HepG2 (cell line): Measurements from ENCODE around the gene RECQL5. TPM values are rescaled to one million over a fixed set of nuclear protein-coding genes. Genes with fewer than 3 reads are reported as not detected.

Experiments used
- AGO1 ChIP-seq: fragments of 200-400 bp; formaldehyde crosslinking; IDR thresholded peaks from 2 replicates; pipeline ENCODE4 v1.6.1; 2017; ENCODE audit warnings: mild to moderate bottlenecking, low read depth, low read length, moderate library complexity; ENCODE audit not compliant: poor library complexity, severe bottlenecking
- AKAP8 ChIP-seq: sonication (generic); formaldehyde crosslinking; IDR thresholded peaks from 2 replicates; pipeline ENCODE4 v1.5.1; 2020; ENCODE audit warnings: mild to moderate bottlenecking, missing genetic modification reagents
- ETV6 ChIP-seq: sonication (generic); formaldehyde crosslinking; conservative IDR thresholded peaks from 2 replicates; pipeline ENCODE4 v1.4.0; 2020; ENCODE audit warnings: missing genetic modification reagents
- MEIS1 ChIP-seq: sonication (generic); formaldehyde crosslinking; IDR thresholded peaks from 2 replicates; pipeline ENCODE4 v1.9.0; 2021; ENCODE audit warnings: mild to moderate bottlenecking, missing genetic modification reagents, moderate library complexity, borderline replicate concordance
- MTA3 ChIP-seq: sonication (generic); formaldehyde crosslinking; IDR thresholded peaks from 2 replicates; pipeline ENCODE4 v1.4.0; 2020; ENCODE audit warnings: missing genetic modification reagents
- PCBP1 ChIP-seq: fragments of 200-400 bp; formaldehyde crosslinking; IDR thresholded peaks from 2 replicates; pipeline ENCODE4 v1.6.1; 2017; ENCODE audit warnings: mild to moderate bottlenecking, low read depth, low read length, borderline replicate concordance
- SIN3A ChIP-seq: IDR thresholded peaks from 2 replicates; pipeline ENCODE4 v1.6.1; 2011; ENCODE audit warnings: low read depth, mild to moderate bottlenecking, control low read depth, low read length, borderline replicate concordance
- XRCC5 ChIP-seq: fragments of 200-400 bp; formaldehyde crosslinking; optimal IDR thresholded peaks from 2 replicates; pipeline ENCODE3; 2017; ENCODE audit warnings: mild to moderate bottlenecking, low read length
- ZBTB1 ChIP-seq: sonication (generic); formaldehyde crosslinking; IDR thresholded peaks from 2 replicates; pipeline ENCODE4 v1.4.0; 2020; ENCODE audit warnings: missing genetic modification reagents, borderline replicate concordance
- ZNF747 ChIP-seq: sonication (generic); formaldehyde crosslinking; IDR thresholded peaks from 2 replicates; pipeline ENCODE4 v1.8.1; 2023; ENCODE audit warnings: missing genetic modification reagents, mild to moderate bottlenecking, borderline replicate concordance
- ZNF75D ChIP-seq: sonication (generic); formaldehyde crosslinking; IDR thresholded peaks from 2 replicates; pipeline ENCODE4 v1.8.1; 2023; ENCODE audit warnings: missing genetic modification reagents, mild to moderate bottlenecking, borderline replicate concordance
- ZNF773 ChIP-seq: sonication (generic); formaldehyde crosslinking; IDR thresholded peaks from 2 replicates; pipeline ENCODE4 v1.4.0; 2020; ENCODE audit warnings: missing genetic modification reagents, borderline replicate concordance
- ZNF780A ChIP-seq: sonication (generic); formaldehyde crosslinking; IDR thresholded peaks from 2 replicates; pipeline ENCODE4 v1.8.0; 2022; ENCODE audit warnings: mild to moderate bottlenecking, missing genetic modification reagents, moderate library complexity
- polyA plus RNA-seq, 8 experiments: library from polyadenylated mRNA; depleted of rRNA in 3 of 8; stranded (reverse) in 7 of 8; unstranded in 1 of 8; fragments of >200 nt; fragmentation: Illumina TruSeq in 4 of 8; extraction: Trizol in 4 of 8; gene quantifications; 2 replicates each; pipeline versions ENCODE4 v1.2.1 to v1.2.3, GENCODE V29; 2011 to 2016; ENCODE audit warnings: low read depth in 4 of 8, missing spikeins in 1 of 8, mixed read lengths in 1 of 8; ENCODE audit not compliant: insufficient read depth in 1 of 8
- total RNA-seq, 5 experiments: library from RNA; depleted of rRNA; stranded (reverse); fragments of >200 nt; fragmentation: Illumina TruSeq; extraction: Trizol; gene quantifications; 2 replicates each; pipeline ENCODE4 v1.2.3, GENCODE V29; 2016; ENCODE audit warnings: low read depth in 1 of 5
- TF ChIP-seq, protein P1 (sequence below): sonication (generic); IDR thresholded peaks from 2 replicates; pipeline ENCODE4 v1.6.1; 2016; ENCODE audit warnings: low read depth, borderline replicate concordance
- TF ChIP-seq, protein P2 (sequence below): sonication (generic); formaldehyde crosslinking; IDR thresholded peaks from 2 replicates; pipeline ENCODE4 v1.4.0; 2020; ENCODE audit warnings: missing genetic modification reagents, mild to moderate bottlenecking, borderline replicate concordance
- TF ChIP-seq, protein P3 (sequence below): sonication (generic); formaldehyde crosslinking; IDR thresholded peaks from 2 replicates; pipeline ENCODE4 v1.4.0; 2020; ENCODE audit warnings: mild to moderate bottlenecking, missing genetic modification reagents, borderline replicate concordance
- TF ChIP-seq, protein P4 (sequence below): sonication (generic); formaldehyde crosslinking; IDR thresholded peaks from 2 replicates; pipeline ENCODE4 v1.8.1; 2022; ENCODE audit warnings: mild to moderate bottlenecking, missing genetic modification reagents

RECQL5 gene
- total and polyA plus RNA-seq, 2 of the 13 experiments (the other 11 are each of a cell fraction or from before 2014, with no cell fraction given): 27.7 to 32.0 TPM

DNA sequence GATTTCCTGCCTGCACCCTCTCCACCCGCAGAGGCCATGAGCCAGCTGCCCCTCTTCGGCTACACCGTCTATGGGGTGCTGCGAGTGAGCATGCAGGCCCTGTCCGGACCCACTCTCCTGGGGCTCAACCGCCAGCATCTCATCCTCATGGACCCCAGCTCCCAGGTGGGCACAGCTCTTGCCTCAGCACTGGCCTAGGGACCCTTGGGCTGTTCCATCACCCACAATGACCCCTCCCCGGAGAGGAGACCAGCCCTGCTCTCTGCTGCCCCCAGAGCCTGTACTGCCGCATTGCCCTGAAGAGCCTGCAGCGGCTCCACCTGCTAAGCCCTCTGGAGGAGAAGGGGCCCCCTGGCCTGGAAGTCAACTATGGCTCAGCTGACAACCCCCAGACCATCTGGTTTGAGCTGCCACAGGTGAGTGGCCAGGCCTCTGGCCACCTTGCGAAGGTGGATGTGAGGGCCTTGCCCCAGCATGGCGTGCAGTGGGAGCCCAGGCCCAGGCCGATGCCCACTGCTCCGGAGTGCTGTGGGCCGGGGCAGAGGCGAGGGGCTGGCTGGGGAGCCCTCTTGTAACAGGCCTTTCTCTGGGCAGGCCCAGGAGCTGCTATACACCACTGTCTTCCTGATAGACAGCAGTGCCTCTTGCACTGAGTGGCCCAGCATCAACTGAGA lies 41.0 kb downstream of the RECQL5 start (continued):
- TF ChIP-seq ZNF773 (CRISPR knock-in tag) (no peak), MEIS1 (CRISPR knock-in tag) (no peak), AGO1 (peak; percentile 34), MTA3 (CRISPR knock-in tag) (no peak), ZNF75D (CRISPR knock-in tag) (no peak), ETV6 (no peak), ZBTB1 (CRISPR knock-in tag) (no peak), ZNF780A (CRISPR knock-in tag) (0 out of 2 replicates have a peak, but pooled peaks have one; percentile 37), XRCC5 (peak; percentile 99), AKAP8 (peak; percentile 34; the same call in 1 of the 2 replicates), PCBP1 (0 out of 2 replicates have a peak, but pooled peaks have one; percentile 29), SIN3A (no peak), ZNF747 (CRISPR knock-in tag) (no peak)
- TF ChIP-seq, protein P1, sequence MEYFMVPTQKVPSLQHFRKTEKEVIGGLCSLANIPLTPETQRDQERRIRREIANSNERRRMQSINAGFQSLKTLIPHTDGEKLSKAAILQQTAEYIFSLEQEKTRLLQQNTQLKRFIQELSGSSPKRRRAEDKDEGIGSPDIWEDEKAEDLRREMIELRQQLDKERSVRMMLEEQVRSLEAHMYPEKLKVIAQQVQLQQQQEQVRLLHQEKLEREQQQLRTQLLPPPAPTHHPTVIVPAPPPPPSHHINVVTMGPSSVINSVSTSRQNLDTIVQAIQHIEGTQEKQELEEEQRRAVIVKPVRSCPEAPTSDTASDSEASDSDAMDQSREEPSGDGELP: no peak
- TF ChIP-seq, protein P2, sequence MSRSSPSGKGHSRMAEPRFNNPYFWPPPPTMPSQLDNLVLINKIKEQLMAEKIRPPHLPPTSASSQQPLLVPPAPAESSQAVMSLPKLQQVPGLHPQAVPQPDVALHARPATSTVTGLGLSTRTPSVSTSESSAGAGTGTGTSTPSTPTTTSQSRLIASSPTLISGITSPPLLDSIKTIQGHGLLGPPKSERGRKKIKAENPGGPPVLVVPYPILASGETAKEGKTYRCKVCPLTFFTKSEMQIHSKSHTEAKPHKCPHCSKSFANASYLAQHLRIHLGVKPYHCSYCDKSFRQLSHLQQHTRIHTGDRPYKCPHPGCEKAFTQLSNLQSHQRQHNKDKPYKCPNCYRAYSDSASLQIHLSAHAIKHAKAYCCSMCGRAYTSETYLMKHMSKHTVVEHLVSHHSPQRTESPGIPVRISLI (CRISPR knock-in tag): no peak
- TF ChIP-seq, protein P3, sequence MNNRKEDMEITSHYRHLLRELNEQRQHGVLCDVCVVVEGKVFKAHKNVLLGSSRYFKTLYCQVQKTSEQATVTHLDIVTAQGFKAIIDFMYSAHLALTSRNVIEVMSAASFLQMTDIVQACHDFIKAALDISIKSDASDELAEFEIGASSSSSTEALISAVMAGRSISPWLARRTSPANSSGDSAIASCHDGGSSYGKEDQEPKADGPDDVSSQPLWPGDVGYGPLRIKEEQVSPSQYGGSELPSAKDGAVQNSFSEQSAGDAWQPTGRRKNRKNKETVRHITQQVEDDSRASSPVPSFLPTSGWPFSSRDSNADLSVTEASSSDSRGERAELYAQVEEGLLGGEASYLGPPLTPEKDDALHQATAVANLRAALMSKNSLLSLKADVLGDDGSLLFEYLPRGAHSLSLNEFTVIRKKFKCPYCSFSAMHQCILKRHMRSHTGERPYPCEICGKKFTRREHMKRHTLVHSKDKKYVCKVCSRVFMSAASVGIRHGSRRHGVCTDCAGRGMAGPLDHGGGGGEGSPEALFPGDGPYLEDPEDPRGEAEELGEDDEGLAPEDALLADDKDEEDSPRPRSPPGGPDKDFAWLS (CRISPR knock-in tag): no peak
- TF ChIP-seq, protein P4, sequence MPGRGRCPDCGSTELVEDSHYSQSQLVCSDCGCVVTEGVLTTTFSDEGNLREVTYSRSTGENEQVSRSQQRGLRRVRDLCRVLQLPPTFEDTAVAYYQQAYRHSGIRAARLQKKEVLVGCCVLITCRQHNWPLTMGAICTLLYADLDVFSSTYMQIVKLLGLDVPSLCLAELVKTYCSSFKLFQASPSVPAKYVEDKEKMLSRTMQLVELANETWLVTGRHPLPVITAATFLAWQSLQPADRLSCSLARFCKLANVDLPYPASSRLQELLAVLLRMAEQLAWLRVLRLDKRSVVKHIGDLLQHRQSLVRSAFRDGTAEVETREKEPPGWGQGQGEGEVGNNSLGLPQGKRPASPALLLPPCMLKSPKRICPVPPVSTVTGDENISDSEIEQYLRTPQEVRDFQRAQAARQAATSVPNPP (CRISPR knock-in tag): no peak
